ENCODE measurements around the gene BORCS5. TPM values are rescaled to one million over a fixed set of nuclear protein-coding genes. Genes with fewer than 3 reads are reported as not detected.
A peak's percentile ranks its signal among the peaks of the same experiment; 100 is the strongest.

BORCS5 gene
- total RNA-seq, 1 experiment from 2014 or later: 13.9 TPM

DNA sequence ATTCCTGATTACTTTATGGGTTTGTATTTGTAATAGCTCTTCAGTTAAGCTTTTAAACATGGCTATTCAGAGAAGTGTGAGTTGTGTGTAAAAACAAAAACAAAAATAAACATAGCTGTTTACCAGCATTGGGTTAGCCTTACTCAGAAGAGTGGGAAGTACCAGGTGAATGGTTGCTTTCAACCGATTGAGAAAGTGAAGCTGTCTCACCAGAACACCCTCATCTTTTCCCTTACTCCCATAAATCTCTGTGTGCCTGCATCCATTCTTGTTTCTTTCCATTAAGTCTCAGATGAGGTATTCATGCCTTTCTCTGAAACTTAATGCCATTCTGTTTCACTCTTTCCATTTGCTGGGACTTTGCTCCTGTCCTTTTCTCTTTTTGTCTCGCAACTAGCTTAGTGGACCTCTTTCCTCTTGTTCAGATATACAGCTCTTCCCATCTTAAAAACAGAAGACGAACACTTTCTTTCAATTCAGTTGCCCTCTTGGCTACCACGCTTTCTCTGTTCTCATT is 10.7 kb downstream of the BORCS5 start:
- DNase-seq: no peak
- Histone ChIP-seq H3T11ph (ENCODE audit: low read length) (peak overlapping the region; percentile 17), H3K79me2 (ENCODE audit: insufficient read depth, low read length) (no peaks in the 10 kb centered on the region), H3K27ac (ENCODE audit: insufficient read length, low read depth, low read length) (no peak overlapping the region), H3K4me1 (ENCODE audit: insufficient read depth, low read length) (peaks cover 2% of the 10 kb centered on the region; the same call in 1 of the 2 replicates), H3K18ac (ENCODE audit: insufficient read length, low read depth, low read length) (no peak overlapping the region), H4K5ac (ENCODE audit: insufficient read length, low read depth, low read length) (no peak overlapping the region), H2BK120ac (ENCODE audit: low read depth, low read length, poor library complexity, severe bottlenecking) (no peak overlapping the region), H4K91ac (ENCODE audit: insufficient read length, low read depth, low read length) (no peak overlapping the region), H2BK12ac (ENCODE audit: insufficient read length, low read depth, low read length) (no peak overlapping the region), H4K20me1 (ENCODE audit: control insufficient read depth, insufficient read depth, insufficient read length) (no peaks in the 10 kb centered on the region), H3K4me2 (ENCODE audit: insufficient read depth, insufficient read length, low read length) (no peak overlapping the region), H3K9ac (ENCODE audit: extremely low read depth, insufficient read length, low read length) (no peak overlapping the region), H3K23ac (ENCODE audit: insufficient read length, low read depth, low read length) (no peak overlapping the region), H2BK15ac (ENCODE audit: low read depth, low read length) (no peak overlapping the region), H3K14ac (ENCODE audit: insufficient read depth, low read length) (no peak overlapping the region), H3K79me1 (ENCODE audit: insufficient read depth, low read depth, low read length, poor library complexity, severe bottlenecking) (no peaks in the 10 kb centered on the region), H2AFZ (ENCODE audit: low read length) (no peak overlapping the region), H3K56ac (ENCODE audit: insufficient read length, low read depth, low read length) (no peak overlapping the region), H2AK5ac (ENCODE audit: insufficient read length, low read length) (no peak overlapping the region), H3K27me3 (ENCODE audit: insufficient read depth, low read length) (no peaks in the 10 kb centered on the region), H4K8ac (replicated peaks; ENCODE audit: insufficient read length, low read depth, low read length) (no peak overlapping the region), H2BK5ac (ENCODE audit: insufficient read length, low read length) (no peak overlapping the region), H3K23me2 (ENCODE audit: insufficient read length, low read depth, low read length, poor library complexity, severe bottlenecking) (no peaks in the 10 kb centered on the region), H3K9me3 (ENCODE audit: control insufficient read depth, low read depth, low read length) (no peaks in the 10 kb centered on the region), H3K4ac (ENCODE audit: low read depth, low read length) (no peak overlapping the region), H2BK20ac (ENCODE audit: low read depth, low read length, poor library complexity, severe bottlenecking) (no peak overlapping the region)
- Mint-ChIP-seq H3K36me3 (ENCODE audit: insufficient read depth in 1 of 3, low read depth in 3 of 3) (no peaks in the 10 kb centered on the region; a peak in 2 of 7 replicates), H3K27ac (peak overlapping the region in 1 of 3 experiments; percentile 29; a peak in 1 of 7 replicates), H3K4me3 (no peak overlapping the region), H3K4me1 (peaks cover 0 to 9% of the 10 kb centered on the region in 2 experiments; a peak in 3 of 4 replicates), H3K27me3 (ENCODE audit: low read depth) (no peaks in the 10 kb centered on the region; the same call in 1 of the 2 replicates), H3K9me3 (no peaks in the 10 kb centered on the region)
- TF ChIP-seq, protein P1, sequence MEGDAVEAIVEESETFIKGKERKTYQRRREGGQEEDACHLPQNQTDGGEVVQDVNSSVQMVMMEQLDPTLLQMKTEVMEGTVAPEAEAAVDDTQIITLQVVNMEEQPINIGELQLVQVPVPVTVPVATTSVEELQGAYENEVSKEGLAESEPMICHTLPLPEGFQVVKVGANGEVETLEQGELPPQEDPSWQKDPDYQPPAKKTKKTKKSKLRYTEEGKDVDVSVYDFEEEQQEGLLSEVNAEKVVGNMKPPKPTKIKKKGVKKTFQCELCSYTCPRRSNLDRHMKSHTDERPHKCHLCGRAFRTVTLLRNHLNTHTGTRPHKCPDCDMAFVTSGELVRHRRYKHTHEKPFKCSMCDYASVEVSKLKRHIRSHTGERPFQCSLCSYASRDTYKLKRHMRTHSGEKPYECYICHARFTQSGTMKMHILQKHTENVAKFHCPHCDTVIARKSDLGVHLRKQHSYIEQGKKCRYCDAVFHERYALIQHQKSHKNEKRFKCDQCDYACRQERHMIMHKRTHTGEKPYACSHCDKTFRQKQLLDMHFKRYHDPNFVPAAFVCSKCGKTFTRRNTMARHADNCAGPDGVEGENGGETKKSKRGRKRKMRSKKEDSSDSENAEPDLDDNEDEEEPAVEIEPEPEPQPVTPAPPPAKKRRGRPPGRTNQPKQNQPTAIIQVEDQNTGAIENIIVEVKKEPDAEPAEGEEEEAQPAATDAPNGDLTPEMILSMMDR (conservative IDR thresholded peaks at IDR 0.05): no peak
- no CpG with 5 or more reads among the region's 4 CpGs for WGBS (ENCODE audit: extremely low coverage, insufficient read length, low lambda C conversion rate)

Measured in H9 (cell line).